ENCODE data around the gene PPP1R12B. TPM values are rescaled to one million over a fixed set of nuclear protein-coding genes. Genes with fewer than 3 reads are reported as not detected.
A peak's percentile ranks its signal among the peaks of the same experiment; 100 is the strongest.
"Not testable (repeated sequence)": the region's sequence is repeated elsewhere in the genome, so short reads cannot be mapped to it uniquely, and the experiment has no call there.

Gene PPP1R12B
- total and polyA plus RNA-seq, 5 experiments from 2014 or later = 4.6 to 29.8 (median 7.7) TPM

DNA sequence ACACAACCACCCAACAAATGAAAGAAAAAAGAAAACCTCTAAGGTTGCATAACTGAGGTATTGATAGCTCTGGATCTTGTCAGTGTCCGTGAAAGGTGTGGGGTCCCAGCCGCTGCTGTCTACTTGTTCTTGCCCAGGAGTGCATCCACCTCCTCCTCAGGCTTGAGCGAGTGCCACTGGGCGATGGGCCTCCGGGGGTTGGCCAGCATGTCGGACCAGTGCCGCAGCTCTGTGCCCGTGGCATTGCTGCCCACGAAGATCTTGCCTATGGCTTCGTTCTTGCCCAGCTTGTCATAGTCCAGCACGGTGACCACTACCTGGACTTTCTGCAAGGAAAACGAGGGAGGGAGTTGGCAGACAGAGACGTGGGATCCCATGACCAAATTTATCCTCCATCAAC, 248.1 kb downstream of the PPP1R12B start:
- ATAC-seq = no peak
- Mint-ChIP-seq H3K9me3 (no peaks in the 10 kb centered on the region), H3K4me3 (no peak overlapping the region), H3K4me1 (peaks cover 0 to 7% (median 2%) of the 10 kb centered on the region in 4 donors), H3K27me3 (no peaks in the 10 kb centered on the region), H3K27ac (no peak overlapping the region), H3K36me3 (peaks cover 0 to 3% (median 2%) of the 10 kb centered on the region in 3 donors)
- no peak for DNase-seq
- POLR2A ChIA-PET = no interaction called here

DNA sequence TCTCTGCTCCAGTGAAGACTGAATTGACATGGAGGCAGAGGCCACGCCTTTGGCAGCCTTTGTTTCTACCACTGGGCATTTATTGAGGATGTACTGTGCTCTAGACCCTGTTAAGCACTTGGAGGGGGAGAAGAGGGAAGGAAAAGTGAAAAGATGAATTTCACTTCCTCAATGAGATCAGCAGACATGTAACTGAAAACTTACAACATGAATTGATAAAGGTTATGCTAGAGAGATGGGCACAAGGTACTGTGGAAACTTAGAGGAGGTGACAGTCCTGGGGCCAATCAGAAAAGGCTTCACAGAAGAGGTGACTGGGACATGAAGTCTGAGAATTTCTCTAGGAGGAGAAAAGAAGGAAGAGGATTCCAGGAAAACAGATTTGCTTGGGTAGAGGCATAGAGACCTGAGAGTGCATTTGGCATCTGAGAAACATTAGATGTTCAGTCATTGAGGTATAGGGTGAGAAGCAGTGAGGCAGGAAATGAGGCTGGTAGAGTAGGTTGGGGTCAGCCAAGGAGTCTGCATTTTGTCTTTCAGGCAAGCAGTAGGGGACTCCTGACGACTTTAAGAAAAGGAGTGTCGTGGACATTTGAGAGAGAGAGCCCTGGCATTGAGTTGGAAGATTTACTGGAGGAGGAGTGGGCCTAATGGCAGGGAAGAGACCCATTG, 248.7 kb downstream of the PPP1R12B start:
- Mint-ChIP-seq H3K9me3 (no peaks in the 10 kb centered on the region), H3K27me3 (no peaks in the 10 kb centered on the region), H3K4me3 (no peak overlapping the region), H3K27ac (peak overlapping the region in 1 of 10 donors; percentile 1), H3K36me3 (peaks cover 0 to 3% (median 2%) of the 10 kb centered on the region in 3 donors), H3K4me1 (peaks cover 0 to 7% (median 2%) of the 10 kb centered on the region in 4 donors)
- POLR2A ChIA-PET = no interaction called here
- no peak for ATAC-seq
- DNase-seq = no peak

DNA sequence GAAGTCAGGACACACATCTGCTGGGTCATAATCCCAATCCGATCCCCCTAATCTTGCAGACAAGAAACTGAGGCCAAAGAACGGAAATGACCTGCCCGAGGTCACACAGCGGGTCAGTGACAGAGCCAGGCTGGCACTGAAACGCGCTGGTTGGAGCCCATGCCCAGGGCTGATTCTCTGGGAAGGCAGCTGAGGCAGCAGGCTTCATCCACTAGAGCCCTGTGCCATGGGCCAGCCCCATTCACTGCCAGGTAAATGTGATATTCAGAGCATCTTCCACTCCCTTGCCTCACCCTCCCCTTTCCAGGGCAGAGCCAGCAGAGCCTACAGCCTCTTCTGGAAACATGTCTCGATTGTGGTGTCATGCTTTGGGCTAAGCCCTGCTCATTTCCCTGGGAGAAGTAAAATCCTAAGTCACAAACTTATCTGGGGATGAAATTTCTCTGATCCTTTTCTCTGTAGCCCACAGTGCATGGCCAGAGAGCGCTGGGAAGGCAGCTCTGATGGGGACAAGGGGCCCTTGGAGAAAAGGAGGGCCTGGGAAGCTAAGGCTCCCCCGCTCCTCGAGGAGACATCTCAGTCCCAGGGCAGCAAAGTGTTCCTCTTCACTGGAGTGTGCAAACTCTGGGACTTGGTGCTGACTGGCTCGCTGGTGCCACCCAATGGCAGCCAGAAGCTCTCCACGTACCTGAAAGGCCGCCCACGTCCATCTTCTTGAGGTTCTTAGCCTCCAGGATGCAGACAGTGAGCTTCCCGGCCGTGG, 251.4 kb downstream of the PPP1R12B start:
- Mint-ChIP-seq H3K27ac (peak overlapping the region in 1 of 10 donors; percentile 46), H3K9me3 (no peaks in the 10 kb centered on the region), H3K36me3 (peaks cover 0 to 4% (median 4%) of the 10 kb centered on the region in 3 donors), H3K4me1 (peaks cover 0 to 7% (median 2%) of the 10 kb centered on the region in 4 donors), H3K27me3 (no peaks in the 10 kb centered on the region), H3K4me3 (no peak overlapping the region)
- POLR2A ChIA-PET = no interaction called here
- DNase-seq (no peak), ATAC-seq (no peak)

DNA sequence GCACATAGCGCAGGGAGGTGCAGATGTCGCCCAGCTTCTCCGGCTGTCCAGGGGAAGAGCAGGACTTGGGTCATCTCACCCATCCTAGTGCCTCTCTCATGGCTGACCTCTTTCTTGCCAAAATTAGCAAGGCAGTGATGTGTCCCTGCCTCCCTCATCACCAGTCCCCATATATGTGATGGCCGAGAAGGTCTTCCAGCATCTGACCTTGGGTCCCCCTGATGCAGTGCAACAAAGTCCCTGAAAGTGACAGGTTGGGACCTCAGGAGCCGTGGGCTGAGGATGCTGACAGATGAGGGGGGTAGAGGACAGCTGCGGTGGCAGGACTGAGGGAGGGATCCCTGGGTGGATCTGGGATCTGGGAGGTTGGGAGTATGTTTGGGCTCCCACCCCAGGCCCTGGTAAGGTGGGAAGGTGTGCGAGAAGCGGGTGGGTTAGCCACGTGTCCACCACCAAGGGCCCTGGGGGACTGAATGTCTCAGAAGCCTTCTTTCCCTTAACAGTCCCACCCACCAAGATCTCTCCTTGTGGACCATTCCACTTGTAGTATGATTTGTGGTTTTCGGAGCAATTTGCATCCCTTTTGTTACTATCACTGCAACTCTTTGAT, 252.0 kb downstream of the PPP1R12B start:
- POLR2A ChIA-PET = no interaction called here
- H3K9me3 Mint-ChIP-seq = no peaks in the 10 kb centered on the region

DNA sequence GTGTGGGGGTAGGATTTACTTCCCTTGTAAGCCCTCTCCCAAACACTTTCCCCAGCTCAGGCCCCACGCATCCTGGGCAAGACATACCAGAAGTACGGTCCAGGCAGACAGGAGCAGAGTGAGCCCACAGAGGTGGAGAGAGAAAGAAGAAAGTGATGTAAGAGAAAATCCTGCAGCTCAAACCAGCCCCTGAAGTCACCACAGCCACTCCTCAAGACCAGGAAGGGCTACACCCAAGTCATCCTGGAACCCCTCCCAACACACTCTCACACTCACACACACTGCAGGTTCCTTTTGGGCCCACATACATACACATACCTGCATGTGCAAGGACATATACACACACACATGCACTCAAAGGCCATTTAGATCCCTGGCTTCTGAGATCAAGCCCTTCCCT, 254.9 kb downstream of the PPP1R12B start:
- Mint-ChIP-seq H3K9me3 (no peaks in the 10 kb centered on the region), H3K27ac (no peak overlapping the region), H3K4me1 (no peaks in the 10 kb centered on the region), H3K36me3 (peaks cover 5 to 20% (median 18%) of the 10 kb centered on the region in 3 donors), H3K4me3 (no peak overlapping the region), H3K27me3 (no peaks in the 10 kb centered on the region)
- DNase-seq (no peak), ATAC-seq (no peak)
- POLR2A ChIA-PET = interaction anchor here (0.6 kb wide), 1 partner anchor 12 kb away, joined by 9 read pairs; no protein-coding TSS in a partner anchor

More for the DNA sequence above, 252.0 kb downstream of the PPP1R12B start:
- H3K36me3 Mint-ChIP-seq = peaks cover 0 to 9% (median 6%) of the 10 kb centered on the region in 3 donors
- no peak for ATAC-seq
- H3K27me3 Mint-ChIP-seq = no peaks in the 10 kb centered on the region
- H3K4me1 Mint-ChIP-seq = peaks cover 0 to 7% (median 2%) of the 10 kb centered on the region in 4 donors
- H3K27ac Mint-ChIP-seq = no peak overlapping the region
- no peak overlapping the region for H3K4me3 Mint-ChIP-seq
- DNase-seq = no peak

DNA sequence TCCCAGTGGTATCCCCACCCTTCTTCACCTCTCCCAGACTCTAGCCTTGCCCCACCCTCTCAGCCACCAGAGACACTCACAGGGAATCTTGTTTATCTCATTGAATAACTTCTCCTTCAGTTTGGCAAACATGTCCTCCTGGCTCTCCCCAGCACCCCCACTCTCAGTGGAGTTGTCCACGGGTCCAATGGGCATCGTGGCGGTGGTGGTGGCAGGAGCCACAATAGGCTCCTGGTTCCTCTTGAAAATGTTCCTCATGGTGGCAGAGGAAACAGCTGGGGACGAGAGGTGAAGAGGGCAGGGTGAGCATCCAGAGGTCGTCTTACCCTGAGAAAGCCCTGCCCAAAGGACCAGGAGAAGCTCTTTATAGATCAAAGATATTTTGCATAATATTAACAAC, 257.0 kb downstream of the PPP1R12B start:
- DNase-seq (no peak), ATAC-seq (no peak)
- H3K4me1 Mint-ChIP-seq = no peaks in the 10 kb centered on the region
- no peak overlapping the region for H3K4me3 Mint-ChIP-seq
- H3K27me3 Mint-ChIP-seq = no peaks in the 10 kb centered on the region
- no peaks in the 10 kb centered on the region for H3K9me3 Mint-ChIP-seq
- POLR2A ChIA-PET = no interaction called here
- H3K27ac Mint-ChIP-seq = no peak overlapping the region
- peaks cover 5 to 22% (median 20%) of the 10 kb centered on the region in 3 donors for H3K36me3 Mint-ChIP-seq

DNA sequence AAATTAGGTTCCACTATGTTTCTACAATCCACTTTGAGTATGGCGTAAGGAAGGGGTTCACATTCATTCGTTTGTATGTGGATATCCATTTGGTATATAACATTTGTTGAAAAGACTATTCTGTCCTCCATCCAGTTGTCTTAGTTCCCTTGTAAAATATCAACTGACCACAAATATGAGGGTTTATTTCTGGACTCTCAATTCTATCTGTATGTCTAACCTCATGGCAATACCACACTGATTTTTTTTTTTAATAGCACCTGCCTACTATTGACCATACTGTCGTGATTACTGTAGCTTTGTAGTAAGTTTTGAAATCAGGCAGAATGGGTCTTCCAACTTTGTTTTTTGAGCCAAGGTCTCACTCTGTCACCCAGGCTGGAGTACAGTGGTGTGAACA, 263.5 kb downstream of the PPP1R12B start:
- DNase-seq, H3K27ac Mint-ChIP-seq, POLR2A ChIA-PET, H3K9me3 Mint-ChIP-seq, ATAC-seq, H3K4me3 Mint-ChIP-seq: not testable (repeated sequence)
- peaks cover 6 to 13% (median 10%) of the 10 kb centered on the region in 5 donors for H3K27me3 Mint-ChIP-seq
- H3K4me1 Mint-ChIP-seq = peaks cover 11 to 28% (median 19%) of the 10 kb centered on the region in 4 donors
- peaks cover 5 to 13% (median 5%) of the 10 kb centered on the region in 3 donors for H3K36me3 Mint-ChIP-seq

DNA sequence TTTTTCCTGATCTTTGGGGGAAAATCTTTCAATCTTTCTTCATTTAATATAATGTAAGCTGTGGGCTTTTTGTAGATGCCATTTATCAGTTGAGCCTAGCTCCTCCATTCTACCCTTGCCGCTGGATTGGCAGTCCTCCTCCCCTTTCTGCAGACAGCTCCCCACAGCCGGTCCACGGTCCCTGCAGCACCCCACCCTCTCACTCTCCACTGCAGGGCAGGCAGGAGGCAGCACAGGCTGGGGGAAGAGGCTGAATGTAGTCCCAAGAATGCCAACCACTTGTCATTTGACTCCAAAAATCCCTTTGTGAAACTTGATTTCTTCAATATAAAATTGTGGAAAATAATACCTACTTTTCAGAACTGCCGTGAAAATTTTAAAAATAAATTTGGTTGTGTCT, 265.1 kb downstream of the PPP1R12B start:
- H3K36me3 Mint-ChIP-seq = peaks cover 0 to 4% (median 0%) of the 10 kb centered on the region in 3 donors
- ATAC-seq (no peak), DNase-seq (no peak)
- peaks cover 14 to 25% (median 23%) of the 10 kb centered on the region in 5 donors for H3K27me3 Mint-ChIP-seq
- no peak overlapping the region for H3K4me3 Mint-ChIP-seq
- peaks cover 0 to 1% (median 0%) of the 10 kb centered on the region in 9 donors for H3K9me3 Mint-ChIP-seq
- no peak overlapping the region for H3K27ac Mint-ChIP-seq
- POLR2A ChIA-PET = no interaction called here
- H3K4me1 Mint-ChIP-seq = peaks cover 11 to 34% (median 22%) of the 10 kb centered on the region in 4 donors

DNA sequence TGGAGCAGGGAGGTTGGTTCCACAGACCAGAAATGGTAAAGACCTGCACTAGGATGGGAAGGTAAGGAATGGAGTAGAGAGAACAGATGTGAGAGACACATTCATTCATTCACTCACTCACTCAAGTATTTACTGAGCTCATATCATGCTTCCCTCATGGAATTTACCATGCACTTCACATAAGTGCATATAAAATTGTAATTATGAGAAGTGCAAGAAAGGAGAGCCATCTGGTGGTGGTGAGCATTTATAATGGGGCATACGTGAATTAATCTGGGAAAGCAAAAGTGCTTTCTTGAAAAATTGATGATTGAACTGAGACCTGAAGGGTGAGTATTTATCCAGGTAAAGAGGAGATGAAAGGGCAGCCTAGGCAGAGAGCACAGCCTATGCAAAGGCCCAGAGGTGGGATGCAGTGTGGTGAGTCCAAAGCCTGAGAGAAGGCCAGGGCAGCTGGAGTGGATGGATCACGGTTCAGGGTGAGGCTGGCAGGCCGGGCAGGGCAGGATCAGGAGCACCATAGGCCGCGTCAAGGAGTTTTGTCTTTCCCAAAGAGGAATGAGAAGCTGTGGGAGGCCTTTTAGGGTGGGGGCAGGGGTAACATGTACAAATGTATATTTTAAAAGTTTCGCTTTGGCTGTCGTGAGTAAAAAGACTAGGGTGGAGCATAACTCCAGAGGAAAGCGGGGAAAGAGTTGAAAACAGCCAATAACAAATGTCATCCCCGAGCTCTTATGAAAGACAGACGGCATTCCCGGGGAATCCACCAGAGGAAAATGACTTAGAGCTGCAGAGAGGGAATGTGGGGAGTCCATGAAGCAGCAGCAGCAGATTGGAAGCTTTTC, 266.1 kb downstream of the PPP1R12B start:
- POLR2A ChIA-PET, ATAC-seq: not testable (repeated sequence)
- peak overlapping the region in 4 of 10 donors; percentile 10 to 71 (median 49) for H3K27ac Mint-ChIP-seq

DNA sequence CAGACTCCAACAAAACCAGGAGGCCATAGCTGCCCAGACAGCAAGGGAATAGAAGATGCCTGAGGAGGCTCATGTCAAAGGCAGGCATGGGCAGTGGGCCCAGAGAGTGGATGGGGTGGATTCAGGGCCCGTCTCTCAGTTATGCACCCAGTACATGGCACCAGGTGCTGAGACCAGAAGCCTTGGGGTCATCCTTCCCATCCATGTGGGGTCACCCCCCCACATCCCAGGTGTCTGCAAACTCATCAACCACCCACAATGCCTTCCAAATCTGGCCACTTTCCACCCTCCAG, 266.7 kb downstream of the PPP1R12B start:
- peak overlapping the region in 3 of 10 donors; percentile 5 to 71 (median 28) for H3K27ac Mint-ChIP-seq
- H3K4me1 Mint-ChIP-seq = peaks cover 11 to 35% (median 22%) of the 10 kb centered on the region in 4 donors
- not testable (repeated sequence) for H3K9me3 Mint-ChIP-seq, DNase-seq, H3K36me3 Mint-ChIP-seq, ATAC-seq
- peak overlapping the region in 1 of 10 donors; percentile 20 for H3K4me3 Mint-ChIP-seq
- POLR2A ChIA-PET = interaction anchor here (0.6 kb wide), 1 partner anchor 12 kb away, joined by 9 read pairs; no protein-coding TSS in a partner anchor
- peaks cover 22 to 38% (median 35%) of the 10 kb centered on the region in 5 donors for H3K27me3 Mint-ChIP-seq

More for the DNA sequence above, 266.1 kb downstream of the PPP1R12B start:
- Mint-ChIP-seq H3K4me3 (peak overlapping the region in 1 of 10 donors; percentile 20), H3K27me3 (peaks cover 19 to 35% (median 33%) of the 10 kb centered on the region in 5 donors), H3K4me1 (peaks cover 11 to 35% (median 22%) of the 10 kb centered on the region in 4 donors)
- H3K36me3 Mint-ChIP-seq, DNase-seq, H3K9me3 Mint-ChIP-seq: not testable (repeated sequence)

DNA sequence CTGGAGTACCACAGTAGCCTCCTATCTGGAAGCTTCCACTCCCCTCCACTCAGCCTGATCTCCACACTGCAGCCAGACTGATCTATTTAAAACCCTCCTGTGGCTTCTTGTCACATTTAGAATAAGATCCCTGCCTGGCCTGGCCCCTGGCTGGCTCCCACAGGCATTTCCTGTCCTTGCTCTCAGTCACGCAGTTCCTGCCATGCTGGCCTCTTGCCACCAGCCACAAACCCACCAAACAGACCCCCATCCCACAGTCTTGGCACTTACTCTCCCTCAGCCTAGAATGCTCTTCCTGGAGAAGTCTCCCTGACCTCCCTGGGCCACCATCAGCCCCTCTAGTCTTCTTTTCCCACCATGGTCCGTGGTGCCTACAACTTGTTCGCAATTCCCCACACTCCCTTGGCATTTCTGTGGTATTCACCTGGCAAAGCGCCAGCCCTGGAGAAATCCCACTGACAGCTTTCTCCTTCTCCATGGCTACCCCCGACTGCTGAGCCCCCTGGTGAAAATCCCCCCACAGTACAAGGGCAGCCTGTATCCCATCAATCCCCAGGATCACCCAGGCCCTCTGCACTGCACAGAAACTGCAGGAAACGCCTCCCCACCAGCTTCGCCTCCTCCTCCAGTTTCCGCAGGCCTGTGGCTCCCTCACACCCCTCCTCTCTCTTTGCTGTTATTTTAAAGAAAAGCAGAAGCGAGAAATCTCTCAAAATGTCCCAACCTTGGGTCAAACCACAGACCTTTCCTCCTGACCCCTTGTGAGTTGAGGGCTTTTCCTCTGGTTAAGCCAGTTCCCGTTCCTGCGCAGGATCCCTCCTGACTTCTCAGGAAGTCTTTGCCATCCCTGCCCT, 267.2 kb downstream of the PPP1R12B start:
- H3K36me3 Mint-ChIP-seq = peaks cover 0 to 3% (median 0%) of the 10 kb centered on the region in 3 donors
- DNase-seq = no peak
- peaks cover 11 to 35% (median 22%) of the 10 kb centered on the region in 4 donors for H3K4me1 Mint-ChIP-seq
- peak overlapping the region in 4 of 10 donors; percentile 5 to 71 (median 38) for H3K27ac Mint-ChIP-seq
- H3K4me3 Mint-ChIP-seq = peak overlapping the region in 5 of 10 donors; percentile 15 to 34 (median 26)
- peaks cover 0 to 1% (median 0%) of the 10 kb centered on the region in 9 donors for H3K9me3 Mint-ChIP-seq
- peak; percentile 27 to 33 for ATAC-seq
- peaks cover 24 to 44% (median 37%) of the 10 kb centered on the region in 5 donors for H3K27me3 Mint-ChIP-seq
- POLR2A ChIA-PET = interaction anchor here (0.6 kb wide), 1 partner anchor 13 kb away, joined by 9 read pairs; no protein-coding TSS in a partner anchor

Measured in naive thymus-derived CD8-positive, alpha-beta T cell (primary cell).